Activated T-helper 2 cell treated with anti-CD3 and anti-CD28 coated beads, Interferon-gamma antibody, Interleukin-2, Interleukin-4, amounts not matched to agents 10 μg/mL and 5 μg/mL and 100 μg/mL, durations not matched to agents 14 hours and 24 hours and 36 hours (primary cell): ENCODE measurements around the gene OR1F1. TPM values are rescaled to one million over a fixed set of nuclear protein-coding genes. Genes with fewer than 3 reads are reported as not detected.
"Not testable (repeated sequence)": the region's sequence is repeated elsewhere in the genome, so short reads cannot be mapped to it uniquely, and the experiment has no call there.

Experiments used
- DNase-seq: peaks from one replicate; pipeline ENCODE4 v3.0.0; 2021; ENCODE audit warnings: low spot score
- H3K27ac Mint-ChIP-seq: one replicate; pipeline ENCODE4 v1.8.0; 2021; ENCODE audit warnings: mixed read lengths
- H3K27me3 Mint-ChIP-seq: one replicate; pipeline ENCODE4 v1.8.0; 2021; ENCODE audit warnings: low read depth, mixed read lengths
- H3K36me3 Mint-ChIP-seq: one replicate; pipeline ENCODE4 v1.8.0; 2021; ENCODE audit warnings: low read depth, mixed read lengths
- H3K4me1 Mint-ChIP-seq: one replicate; pipeline ENCODE4 v1.8.0; 2021; ENCODE audit warnings: low read depth, mixed read lengths
- H3K4me3 Mint-ChIP-seq: one replicate; pipeline ENCODE4 v1.8.0; 2021; ENCODE audit warnings: low read depth, mild to moderate bottlenecking, moderate library complexity, mixed read lengths
- H3K9me3 Mint-ChIP-seq: one replicate; pipeline ENCODE4 v1.8.0; 2021; ENCODE audit warnings: mixed read lengths
- intact Hi-C: fragments of 100-400 bp; cut with micrococcal nuclease; formaldehyde crosslinking; loops from one replicate; pipeline ENCODE4 v1.15.1; 2023
- total RNA-seq: library from RNA; stranded (reverse); gene quantifications from 2 replicates; pipeline ENCODE4 v1.2.3, GENCODE V29; 2022

Gene OR1F1
- total RNA-seq, 1 donor from 2014 or later = not detected

GRCh38 chr16:3198334-3199072 lies 10.5 kb downstream of the OR1F1 start:
- Mint-ChIP-seq H3K4me1 (no peaks in the 10 kb centered on the region), H3K4me3 (no peak overlapping the region), H3K27me3 (peaks cover 16% of the 10 kb centered on the region), H3K9me3 (no peaks in the 10 kb centered on the region), H3K36me3 (no peaks in the 10 kb centered on the region), H3K27ac (no peak overlapping the region)
- intact Hi-C loops = no loop called here
- DNase-seq = no peak

GRCh38 chr16:3202903-3203539 lies 15.0 kb downstream of the OR1F1 start:
- Mint-ChIP-seq H3K27ac (no peak overlapping the region), H3K36me3 (peaks cover 4% of the 10 kb centered on the region), H3K9me3 (peaks cover 31% of the 10 kb centered on the region), H3K27me3 (peaks cover 7% of the 10 kb centered on the region), H3K4me1 (no peaks in the 10 kb centered on the region), H3K4me3 (no peak overlapping the region)
- intact Hi-C loops = no loop called here
- no peak for DNase-seq

GRCh38 chr16:3205939-3206338 lies 17.9 kb downstream of the OR1F1 start:
- H3K4me1 Mint-ChIP-seq, H3K27ac Mint-ChIP-seq, H3K27me3 Mint-ChIP-seq, H3K36me3 Mint-ChIP-seq, H3K4me3 Mint-ChIP-seq, intact Hi-C loops, DNase-seq: not testable (repeated sequence)
- peaks cover 40% of the 10 kb centered on the region for H3K9me3 Mint-ChIP-seq

- Mint-ChIP-seq H3K9me3 (peaks cover 44% of the 10 kb centered on the region), H3K27ac (no peak overlapping the region), H3K36me3 (peaks cover 4% of the 10 kb centered on the region), H3K4me1 (no peaks in the 10 kb centered on the region), H3K27me3 (no peaks in the 10 kb centered on the region), H3K4me3 (no peak overlapping the region)
- no peak for DNase-seq
- intact Hi-C loops = no loop called here
Observed at GRCh38 chr16:3207086-3207953, 19.3 kb downstream of the OR1F1 start.

- H3K27me3 Mint-ChIP-seq = no peaks in the 10 kb centered on the region
- no peak overlapping the region for H3K4me3 Mint-ChIP-seq
- no peak for DNase-seq
- peaks cover 26% of the 10 kb centered on the region for H3K36me3 Mint-ChIP-seq
- intact Hi-C loops = no loop called here
- H3K27ac Mint-ChIP-seq = no peak overlapping the region
- H3K9me3 Mint-ChIP-seq = peaks cover 53% of the 10 kb centered on the region
- peaks cover 27% of the 10 kb centered on the region for H3K4me1 Mint-ChIP-seq
Observed at GRCh38 chr16:3212006-3212405, 24.0 kb downstream of the OR1F1 start.

GRCh38 chr16:3212567-3212966 lies 24.6 kb downstream of the OR1F1 start:
- H3K27ac Mint-ChIP-seq = no peak overlapping the region
- H3K4me3 Mint-ChIP-seq = no peak overlapping the region
- peaks cover 27% of the 10 kb centered on the region for H3K4me1 Mint-ChIP-seq
- no peak for DNase-seq
- intact Hi-C loops = no loop called here
- peaks cover 51% of the 10 kb centered on the region for H3K9me3 Mint-ChIP-seq
- H3K36me3 Mint-ChIP-seq = peaks cover 26% of the 10 kb centered on the region
- H3K27me3 Mint-ChIP-seq = no peaks in the 10 kb centered on the region

GRCh38 chr16:3214904-3215600 lies 27.0 kb downstream of the OR1F1 start:
- H3K4me1 Mint-ChIP-seq = peaks cover 29% of the 10 kb centered on the region
- intact Hi-C loops = no loop called here
- H3K4me3 Mint-ChIP-seq = peak overlapping the region; percentile 0

GRCh38 chr16:3215601-3216262 lies 27.7 kb downstream of the OR1F1 start:
- Mint-ChIP-seq H3K4me1 (peaks cover 29% of the 10 kb centered on the region), H3K4me3 (peak overlapping the region; percentile 3), H3K27ac (peak overlapping the region; percentile 90), H3K27me3 (no peaks in the 10 kb centered on the region), H3K9me3 (peaks cover 54% of the 10 kb centered on the region), H3K36me3 (peaks cover 31% of the 10 kb centered on the region)
- intact Hi-C loops = no loop called here
- no peak for DNase-seq

More at GRCh38 chr16:3214904-3215600, 27.0 kb downstream of the OR1F1 start:
- Mint-ChIP-seq H3K36me3 (peaks cover 31% of the 10 kb centered on the region), H3K27ac (peak overlapping the region; percentile 90), H3K27me3 (no peaks in the 10 kb centered on the region), H3K9me3 (peaks cover 57% of the 10 kb centered on the region)
- peak; percentile 33 for DNase-seq

- Mint-ChIP-seq H3K4me3 (peak overlapping the region; percentile 3), H3K36me3 (peaks cover 35% of the 10 kb centered on the region), H3K27me3 (no peaks in the 10 kb centered on the region), H3K4me1 (peaks cover 29% of the 10 kb centered on the region), H3K27ac (peak overlapping the region; percentile 90), H3K9me3 (peaks cover 57% of the 10 kb centered on the region)
- intact Hi-C loops = no loop called here
- DNase-seq = no peak
Observed at GRCh38 chr16:3216263-3216640, 28.2 kb downstream of the OR1F1 start.

GRCh38 chr16:3220839-3221238 lies 32.8 kb downstream of the OR1F1 start:
- H3K4me1 Mint-ChIP-seq = peaks cover 10% of the 10 kb centered on the region
- peaks cover 61% of the 10 kb centered on the region for H3K36me3 Mint-ChIP-seq
- no peak for DNase-seq
- peaks cover 71% of the 10 kb centered on the region for H3K9me3 Mint-ChIP-seq
- H3K27ac Mint-ChIP-seq = no peak overlapping the region
- H3K27me3 Mint-ChIP-seq = no peaks in the 10 kb centered on the region
- H3K4me3 Mint-ChIP-seq = no peak overlapping the region
- intact Hi-C loops = no loop called here

- H3K9me3 Mint-ChIP-seq = peaks cover 77% of the 10 kb centered on the region
- intact Hi-C loops = no loop called here
- H3K27ac Mint-ChIP-seq = no peak overlapping the region
- no peak overlapping the region for H3K4me3 Mint-ChIP-seq
- peaks cover 78% of the 10 kb centered on the region for H3K36me3 Mint-ChIP-seq
- no peaks in the 10 kb centered on the region for H3K27me3 Mint-ChIP-seq
- no peak for DNase-seq
- no peaks in the 10 kb centered on the region for H3K4me1 Mint-ChIP-seq
Observed at GRCh38 chr16:3223913-3224515, 36.0 kb downstream of the OR1F1 start.

- peaks cover 15% of the 10 kb centered on the region for H3K4me1 Mint-ChIP-seq
- H3K36me3 Mint-ChIP-seq = peaks cover 43% of the 10 kb centered on the region
- DNase-seq = no peak
- intact Hi-C loops = loop anchor here (2.0 kb wide), 1 partner anchor 166 kb away; the partner anchor contains the start of genes ZNF174 and ZSCAN32
- H3K27me3 Mint-ChIP-seq = peaks cover 2% of the 10 kb centered on the region
- H3K27ac Mint-ChIP-seq = peak overlapping the region; percentile 91
- H3K9me3 Mint-ChIP-seq = peaks cover 34% of the 10 kb centered on the region
- peak overlapping the region; percentile 97 for H3K4me3 Mint-ChIP-seq
Observed at GRCh38 chr16:3234543-3234856, 46.5 kb downstream of the OR1F1 start.
